SH-SY5Y (cell line): Measurements from ENCODE around the gene GARIN5B.

Experiments
- GATA2 ChIP-seq: IDR thresholded peaks from 2 replicates; pipeline ENCODE4 v1.6.1; 2011; ENCODE audit warnings: mild to moderate bottlenecking, low read depth, low read length
- GATA3 ChIP-seq: IDR thresholded peaks from 2 replicates; pipeline ENCODE4 v1.6.1; 2011; ENCODE audit warnings: low read depth, mild to moderate bottlenecking, low read length, moderate library complexity

GRCh38 chr19:55315956-55316525 is 47.0 kb downstream of the GARIN5B start:
- TF ChIP-seq GATA2 (no peak), GATA3 (no peak)
